ENCODE measurements around the gene ANKRD39. TPM values are rescaled to one million over a fixed set of nuclear protein-coding genes. Genes with fewer than 3 reads are reported as not detected.

ANKRD39 gene
- total RNA-seq, result 7.2 and 7.3 TPM in 2 replicates

GRCh38 chr2:96857667-96858372 is at the start of gene ANKRD39:
TSS of gene ANKRD39 (minus strand) at chr2:96858016. CDS start at chr2:96857987, 29 bp downstream.

GRCh38 chr2:96869822-96870625 is 12.2 kb upstream of the ANKRD39 start, which contains the start of gene SEMA4C:
TSS of gene SEMA4C (minus strand) at chr2:96870080. CDS start at chr2:96867886, 2,194 bp downstream.

GRCh38 chr2:96843538-96844268 is 14.1 kb downstream of the ANKRD39 start, which contains the start of gene ANKRD23:
TSS of gene ANKRD23 (minus strand) at chr2:96844021. CDS start at chr2:96843992, 29 bp downstream.

GRCh38 chr2:96816127-96816835 is 41.5 kb downstream of the ANKRD39 start, which contains the start of gene CNNM3:
TSS of gene CNNM3 (plus strand) at chr2:96816268. CDS start at chr2:96816278, 10 bp downstream.

Small RNA genes within 50 kb of the gene (small RNA-seq; reads per million reads assigned to genes)
- not detected for gene MIR3127

Other genes starting within 250 kb of the ANKRD39 start
- gene KANSL3, start 219.7 kb downstream of the ANKRD39 start, total RNA-seq, result 19.1 and 22.5 TPM in 2 replicates
- under 0.01 and 0.39 TPM in 2 replicates for gene FER1L5, start 215.3 kb downstream of the ANKRD39 start, total RNA-seq
- 9.2 and 10.6 TPM in 2 replicates for gene LMAN2L, start 118.0 kb downstream of the ANKRD39 start, total RNA-seq
- gene CNNM4, start 97.1 kb downstream of the ANKRD39 start, total RNA-seq, result 1.8 and 3.1 TPM in 2 replicates
- gene CNNM3, start 41.7 kb downstream of the ANKRD39 start, total RNA-seq, result 5.1 and 7.0 TPM in 2 replicates
- 1.4 and 2.6 TPM in 2 replicates for gene ANKRD23, start 14.0 kb downstream of the ANKRD39 start, total RNA-seq
- 13.6 and 14.3 TPM in 2 replicates for gene SEMA4C, start 12.1 kb upstream of the ANKRD39 start, total RNA-seq
- gene FAM178B, start 128.6 kb upstream of the ANKRD39 start, total RNA-seq, result not detected in 2 replicates
- 3.5 and 5.1 TPM in 2 replicates for gene FAHD2B, start 236.9 kb upstream of the ANKRD39 start, total RNA-seq